NCI-H345 treated with DMSO at 0.1 percent for 48 hours (cell line): ENCODE data around the gene PRCD.

Source experiments
- DNase-seq: peaks from one replicate; lab custom pipeline; 2025; ENCODE audit not compliant: unreplicated experiment; lab: John Stamatoyannopoulos, UW

Gene PRCD

GRCh38 chr17:76538281-76538931, 1.4 kb upstream of the PRCD start:
- no peak for DNase-seq

DNA sequence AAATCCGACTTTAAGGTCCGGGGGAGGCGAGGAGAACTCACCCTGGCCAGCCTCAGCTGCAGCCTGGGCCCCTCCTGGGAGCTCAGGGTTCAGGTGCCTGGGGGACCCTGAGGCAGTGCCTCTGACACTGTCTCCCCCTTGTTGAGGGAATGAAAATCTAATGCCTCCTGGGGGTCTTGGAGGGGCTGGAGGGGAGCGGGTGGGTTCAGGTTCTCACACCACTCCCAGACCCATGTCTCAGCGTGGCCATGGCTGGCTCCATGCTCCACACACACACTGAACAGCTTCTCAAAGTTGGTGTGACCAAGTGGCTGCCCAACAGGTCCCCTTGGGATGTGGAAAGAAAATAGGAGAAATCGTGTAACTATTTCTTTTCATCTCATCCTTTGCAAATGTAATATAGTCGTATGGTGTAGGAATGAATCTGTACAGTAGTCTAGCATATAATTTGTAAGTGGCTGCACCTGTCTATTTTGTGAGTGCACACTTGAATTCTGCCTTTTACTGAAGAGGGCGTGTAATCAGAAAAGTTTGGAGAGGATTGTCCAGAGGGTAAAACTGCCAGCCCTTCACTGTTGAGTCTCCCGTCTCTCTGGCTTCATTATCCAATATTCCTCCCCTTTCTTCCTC, 788 bp upstream of the PRCD start:
- no peak for DNase-seq

DNA sequence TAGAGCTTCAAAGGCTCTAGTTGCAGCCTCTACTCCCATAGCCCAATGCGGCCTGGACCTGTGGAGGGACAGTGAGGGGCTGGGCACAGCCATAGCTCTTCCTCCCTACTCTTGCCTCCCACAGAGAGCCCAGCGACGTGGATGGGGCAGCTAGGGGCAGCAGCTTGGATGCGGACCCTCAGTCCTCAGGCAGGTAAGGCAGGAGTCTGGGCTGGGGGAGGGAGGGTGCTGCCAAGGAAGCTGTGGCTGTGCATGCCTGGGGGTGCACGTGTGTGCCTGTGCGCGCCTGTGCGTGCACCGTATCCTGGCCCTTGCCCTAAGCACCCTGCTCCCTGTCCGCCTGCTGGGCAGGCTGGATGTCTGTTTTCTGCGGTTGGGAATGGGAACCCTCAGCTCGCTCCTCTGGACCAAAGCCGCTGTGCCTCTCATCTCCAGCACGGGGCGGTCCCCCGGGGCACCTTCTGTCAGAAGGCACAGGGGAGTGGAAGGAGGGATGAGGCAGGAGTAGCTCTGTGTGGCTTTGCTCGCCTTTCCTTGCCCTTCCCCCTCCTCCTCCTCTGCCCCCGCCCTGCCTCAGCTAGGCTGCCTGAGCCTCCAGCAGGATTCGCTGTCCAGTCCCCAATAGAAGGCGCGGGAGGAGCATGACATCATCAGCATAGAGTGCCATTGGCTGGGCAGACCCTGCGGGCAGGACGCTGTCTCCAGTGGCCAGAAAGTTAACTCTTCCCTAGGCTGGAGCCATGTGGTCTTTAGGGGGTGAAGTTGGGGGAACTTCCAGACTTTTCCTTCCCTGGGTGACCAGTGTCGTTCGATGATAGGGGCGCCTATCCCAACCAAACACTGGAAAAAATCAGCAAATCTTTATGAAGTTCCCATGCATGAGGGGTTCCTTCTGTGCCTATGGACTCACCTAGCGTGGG, 797 bp downstream of the PRCD start:
- DNase-seq: peak; percentile 89

GRCh38 chr17:76541739-76542454, 2.1 kb downstream of the PRCD start:
- DNase-seq: no peak

DNA sequence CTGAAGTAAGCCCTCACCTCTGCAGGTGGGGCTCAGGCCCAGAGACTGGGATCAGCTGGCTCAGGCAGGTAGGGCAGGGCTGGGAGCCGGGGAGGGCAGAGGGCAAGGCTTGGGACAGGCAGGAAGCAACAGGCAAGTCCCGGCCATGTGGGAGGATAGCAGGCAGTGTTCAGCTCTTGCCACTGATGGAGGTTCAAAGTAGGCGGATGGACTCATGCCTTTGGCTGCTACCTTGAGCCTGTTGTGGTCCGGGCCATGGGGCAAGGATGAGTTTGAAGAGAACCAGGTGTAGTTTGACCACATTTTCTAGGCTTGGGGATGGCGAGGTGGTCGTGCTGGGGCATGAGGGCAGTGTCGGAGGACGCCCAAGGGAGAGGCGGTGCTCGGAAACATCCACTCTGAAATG, 2.7 kb downstream of the PRCD start:
- DNase-seq: no peak

- no peak for DNase-seq
Measured at GRCh38 chr17:76542984-76543383, 3.1 kb downstream of the PRCD start.

- no peak for DNase-seq
Measured at GRCh38 chr17:76543482-76543825, 3.6 kb downstream of the PRCD start.

DNA sequence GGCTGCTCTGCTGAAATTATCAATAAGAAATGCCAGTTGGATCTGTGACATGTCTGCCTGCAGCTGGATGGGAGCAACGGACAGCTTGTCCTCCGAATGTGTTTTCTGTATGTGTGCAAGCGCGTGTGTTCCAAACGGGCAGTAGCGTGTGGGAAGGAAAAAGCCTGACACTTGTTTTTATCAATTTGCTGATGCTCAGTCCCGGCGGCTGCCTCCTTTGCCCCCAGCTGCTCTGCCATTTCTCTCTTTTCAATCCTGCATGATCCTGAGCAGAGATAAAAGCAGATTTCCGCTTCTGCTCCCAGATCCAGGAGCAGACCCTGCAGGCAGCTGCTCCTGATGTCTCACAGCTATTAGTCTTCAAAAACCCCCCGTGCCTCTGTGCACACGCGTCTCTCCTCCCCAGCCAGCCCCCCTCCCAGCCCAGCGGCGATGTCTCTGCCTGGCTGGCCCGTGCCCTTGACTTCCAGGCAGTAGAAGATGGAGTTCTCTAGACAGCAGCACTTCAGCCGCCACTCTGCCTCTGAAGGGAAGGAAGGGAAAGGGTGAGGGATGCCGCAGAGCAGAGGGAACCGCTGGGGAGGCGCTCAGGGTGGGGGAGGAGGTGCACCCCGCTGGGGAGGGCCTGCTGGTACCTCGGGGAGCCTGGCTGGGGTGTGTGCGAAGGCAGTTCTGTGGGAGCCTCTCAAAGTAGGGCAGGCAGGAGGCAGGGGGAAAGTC, 4.1 kb downstream of the PRCD start:
- no peak for DNase-seq

- DNase-seq: no peak
Measured at GRCh38 chr17:76544546-76545365, 4.9 kb downstream of the PRCD start.

DNA sequence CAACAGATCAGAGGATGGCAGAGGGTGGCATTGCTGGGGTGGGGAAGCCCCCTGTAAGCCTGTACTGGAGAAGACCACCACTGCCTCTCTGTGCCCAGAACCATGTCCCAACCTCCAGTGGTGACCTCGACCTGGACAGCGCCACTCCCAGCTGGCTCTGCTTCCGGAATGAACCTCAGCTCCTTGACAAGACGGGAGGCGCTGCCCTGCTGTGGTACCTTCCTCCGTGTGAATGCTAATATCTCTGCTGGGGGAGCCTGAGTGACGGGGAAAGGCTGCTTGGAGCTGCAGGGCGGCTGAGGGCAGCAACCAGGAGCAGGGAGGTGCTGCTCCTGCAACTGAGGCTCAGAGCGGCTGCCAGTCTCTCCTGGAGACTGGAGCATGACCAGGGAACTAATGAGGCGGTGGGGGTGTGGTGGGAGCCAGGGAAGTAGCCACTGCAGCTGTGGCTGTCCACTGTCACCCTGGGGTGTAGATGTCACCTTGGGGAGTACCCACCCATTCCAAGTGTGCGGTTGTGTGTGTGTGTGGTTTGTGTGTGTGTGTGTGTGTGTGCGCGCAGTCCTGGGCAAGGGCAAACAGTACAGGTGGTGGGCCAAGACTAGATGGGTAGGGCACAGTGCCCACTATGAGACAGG, 6.2 kb downstream of the PRCD start:
- DNase-seq: no peak

DNA sequence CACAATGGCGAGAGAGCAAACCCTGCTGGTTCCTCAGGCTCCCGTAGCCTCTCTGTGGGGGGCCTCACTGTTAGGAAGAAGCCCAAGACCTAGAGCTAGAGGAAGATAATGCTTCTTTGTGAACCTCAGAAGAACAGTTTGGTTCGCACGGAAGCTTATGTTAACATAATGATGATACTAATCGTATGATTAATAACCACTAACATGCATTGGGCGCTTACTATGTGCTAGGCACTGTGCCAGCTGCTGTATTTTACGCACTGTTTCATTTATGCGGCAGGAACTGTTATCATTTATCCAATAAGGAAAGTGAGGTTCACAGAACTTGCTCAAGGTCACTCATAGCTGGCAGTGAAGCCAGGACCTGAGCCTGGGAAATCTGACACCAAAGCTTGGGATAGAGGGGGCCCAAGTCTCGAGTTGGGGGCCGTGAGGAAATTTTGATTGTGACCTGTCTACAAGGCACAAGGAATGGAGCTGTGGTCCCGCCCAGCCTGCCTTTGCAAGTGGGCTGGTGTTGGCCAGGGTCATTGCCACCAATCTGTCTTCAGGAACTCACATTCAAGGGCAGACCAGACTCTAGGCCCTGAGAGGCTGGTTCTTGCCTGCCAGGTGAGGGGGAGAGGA, 6.8 kb downstream of the PRCD start:
- DNase-seq: no peak

DNA sequence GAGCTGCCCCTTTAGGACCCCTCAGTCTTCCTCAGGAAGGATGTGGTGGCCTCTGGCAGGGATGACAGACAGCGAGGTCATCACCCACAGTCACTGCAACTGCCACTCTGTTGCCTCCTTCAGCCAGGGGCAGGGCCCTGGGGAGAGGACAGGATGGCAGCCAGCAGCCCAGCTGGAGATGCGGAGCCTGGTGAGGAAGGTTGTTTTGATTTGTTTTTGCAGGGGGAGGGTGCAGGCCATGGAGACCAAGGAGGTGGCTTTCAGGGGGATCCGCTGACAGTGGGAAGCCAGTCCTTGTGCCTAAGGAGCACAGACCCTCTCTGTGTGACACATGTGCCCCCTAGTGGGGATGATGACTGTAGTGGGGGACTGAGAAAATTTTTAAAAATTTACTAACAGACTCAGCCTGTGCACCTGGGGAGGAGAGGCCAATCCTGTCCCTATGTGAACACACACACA, 7.4 kb downstream of the PRCD start:
- no peak for DNase-seq

DNA sequence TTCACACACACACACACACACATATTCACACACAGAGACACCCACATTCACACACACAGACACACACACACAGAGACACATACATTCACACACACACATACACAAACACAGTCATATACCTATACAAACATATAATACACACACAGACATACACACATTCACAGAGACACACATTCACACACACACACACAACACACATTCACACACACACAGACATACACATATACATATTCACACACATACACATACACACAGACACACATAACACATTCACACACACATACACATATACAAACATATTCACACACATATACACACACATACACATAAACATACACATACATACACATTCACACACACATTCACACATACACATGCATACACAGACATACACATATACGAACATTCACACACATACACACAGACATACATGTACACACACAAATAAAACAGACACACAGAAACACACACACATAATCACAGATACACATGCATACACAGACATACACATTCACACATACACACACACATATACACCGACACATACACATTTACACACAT, 7.9 kb downstream of the PRCD start:
- no peak for DNase-seq

DNA sequence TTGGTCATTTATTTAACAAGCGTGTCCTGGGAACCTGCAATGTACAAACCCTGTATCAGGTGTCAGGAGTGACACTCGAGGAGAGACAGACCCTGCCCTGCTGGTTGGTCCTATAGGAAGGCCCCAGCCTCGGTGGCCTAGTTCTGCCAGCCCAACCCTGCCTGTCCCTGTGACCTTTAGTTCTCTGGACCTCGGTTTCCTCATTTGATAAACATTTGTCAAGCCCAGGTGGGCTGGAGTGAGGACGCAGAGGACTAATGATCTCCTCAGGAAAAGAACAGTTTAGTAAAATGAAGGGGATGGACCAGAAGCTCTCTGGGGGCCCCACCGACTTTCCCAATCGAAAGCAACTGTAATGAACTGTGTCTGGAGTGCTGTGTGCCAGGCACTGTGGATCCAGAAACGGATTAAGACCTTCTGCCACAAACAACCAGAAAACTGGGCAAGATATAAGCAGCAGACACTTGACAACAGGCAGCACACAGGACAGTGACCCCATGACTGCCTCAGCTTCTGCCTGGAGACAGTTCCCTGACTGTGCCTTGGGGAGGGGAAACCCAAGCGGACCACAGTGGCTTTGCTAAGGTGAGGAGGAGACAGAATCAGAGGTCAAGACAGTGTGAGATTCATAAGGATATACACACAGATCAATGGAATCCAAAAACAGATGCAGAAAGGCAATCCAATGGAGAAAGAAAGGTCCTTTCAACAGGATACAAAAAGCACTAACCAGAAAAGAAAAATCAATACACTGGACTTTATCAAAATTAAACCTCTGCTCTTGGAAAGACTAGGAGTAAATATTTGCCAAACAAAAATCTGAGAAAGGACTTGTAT, 8.8 kb downstream of the PRCD start:
- no peak for DNase-seq

- no peak for DNase-seq
Measured at GRCh38 chr17:76549215-76549518, 9.3 kb downstream of the PRCD start.

GRCh38 chr17:76549539-76549938, 9.7 kb downstream of the PRCD start:
- DNase-seq: no peak

DNA sequence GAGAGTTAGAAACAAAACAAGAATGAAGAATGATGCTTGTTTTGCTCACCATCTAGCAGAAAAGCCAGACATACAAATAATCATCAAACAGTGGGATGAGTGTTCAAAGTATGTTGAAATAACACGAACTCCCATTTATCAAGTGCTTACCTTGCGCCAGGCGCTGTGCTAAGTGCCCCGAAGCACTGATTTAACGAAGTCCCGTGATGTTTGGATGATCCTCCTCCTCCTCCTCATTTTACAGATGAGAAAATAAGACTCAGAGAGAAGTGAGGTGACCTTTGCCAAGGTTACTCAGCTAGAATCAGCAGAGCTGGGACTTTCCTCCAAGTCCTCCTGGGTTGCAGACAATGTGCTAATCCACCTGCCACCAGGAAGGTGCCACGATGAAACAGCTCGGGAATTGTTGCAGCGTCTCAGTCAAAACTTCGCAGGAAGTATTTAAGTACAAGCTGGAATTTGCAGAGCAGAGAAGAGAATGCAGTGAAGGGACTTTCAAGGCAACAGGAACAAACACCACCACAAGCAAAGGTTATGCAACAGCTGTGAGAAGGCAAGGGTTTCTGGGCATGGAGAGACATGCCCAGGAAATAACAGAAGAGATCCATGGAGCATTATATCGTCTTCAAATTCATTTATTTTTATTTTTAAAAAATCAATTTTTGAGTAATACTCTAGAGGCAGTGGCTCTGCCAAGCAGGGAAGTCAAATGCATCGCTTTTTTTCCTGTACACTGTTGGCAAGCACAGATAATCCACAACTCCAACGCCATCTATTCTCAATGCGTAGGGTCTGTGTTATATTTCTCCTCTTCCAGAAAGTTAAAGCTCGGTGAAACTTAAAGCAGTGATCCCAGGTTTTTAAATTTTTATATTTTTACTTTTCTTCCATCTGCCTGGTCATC, 11.1 kb downstream of the PRCD start:
- DNase-seq: no peak
